Endothelial cell of umbilical vein (primary cell): Measurements from ENCODE around the gene NHERF2.

Source experiments
- CTCF ChIP-seq, 2 donors: IDR thresholded peaks; 1 replicate in 1 of 2; 2 replicates in 1 of 2; pipeline ENCODE4 v1.5.1; 2011; ENCODE audit warnings: low read length in 2 of 2, mild to moderate bottlenecking in 2 of 2, moderate library complexity in 2 of 2, control low read depth in 1 of 2, inconsistent platforms in 1 of 2, low read depth in 1 of 2; ENCODE audit not compliant: insufficient read depth in 1 of 2; ENCODE audit errors: extremely low read depth in 1 of 2
- EZH2 ChIP-seq: IDR thresholded peaks from 2 replicates; pipeline ENCODE4 v1.6.1; 2012; ENCODE audit warnings: borderline replicate concordance, low read depth, mild to moderate bottlenecking, moderate library complexity, low read length, inconsistent platforms; ENCODE audit not compliant: severe bottlenecking
- FOS ChIP-seq: IDR thresholded peaks from 2 replicates; pipeline ENCODE4 v1.6.1; 2011; ENCODE audit warnings: mild to moderate bottlenecking, low read length, moderate library complexity, borderline replicate concordance; ENCODE audit not compliant: insufficient read depth
- JUN ChIP-seq: IDR thresholded peaks from 2 replicates; pipeline ENCODE4 v1.6.1; 2011; ENCODE audit warnings: borderline replicate concordance, low read depth; ENCODE audit not compliant: insufficient read length, insufficient read depth
- POLR2A ChIP-seq: IDR thresholded peaks from 2 replicates; pipeline ENCODE4 v1.6.1; 2012; ENCODE audit warnings: low read depth, mild to moderate bottlenecking, control low read depth, low read length
- POLR2AphosphoS5 ChIP-seq: IDR thresholded peaks from 2 replicates; pipeline ENCODE4 v1.6.1; 2012; ENCODE audit warnings: low read depth, mild to moderate bottlenecking, control low read depth, low read length, moderate library complexity; ENCODE audit not compliant: insufficient read depth
- TF ChIP-seq, protein P1 (sequence below): IDR thresholded peaks from 2 replicates; pipeline ENCODE4 v1.6.1; 2011; ENCODE audit not compliant: insufficient read depth, insufficient read length

GRCh38 chr16:2082171-2082982 lies 55.7 kb downstream of the NHERF2 start:
- TF ChIP-seq CTCF (IDR thresholded peaks at IDR 0.05; ENCODE audit: extremely low read depth in 1 of 2, insufficient read depth in 1 of 2, low read depth in 1 of 2, low read length in 2 of 2) (no peak), POLR2A (no peak), JUN (no peak), EZH2 (no peak), POLR2AphosphoS5 (no peak), FOS (no peak)
- TF ChIP-seq, protein P1, sequence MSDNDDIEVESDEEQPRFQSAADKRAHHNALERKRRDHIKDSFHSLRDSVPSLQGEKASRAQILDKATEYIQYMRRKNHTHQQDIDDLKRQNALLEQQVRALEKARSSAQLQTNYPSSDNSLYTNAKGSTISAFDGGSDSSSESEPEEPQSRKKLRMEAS = no peak
